ENCODE data around the gene MANSC1.

Gene MANSC1

GRCh38 chr12:12387501-12387900 lies 37.5 kb upstream of the MANSC1 start:
- H3F3A ChIP-seq (ENCODE audit: control insufficient read depth, insufficient read depth), result no peaks in the 10 kb centered on the region
- H3K9me3 ChIP-seq (ENCODE audit: control insufficient read depth, insufficient read depth, low read length), result no peaks in the 10 kb centered on the region
- no peaks in the 10 kb centered on the region for H3K79me2 ChIP-seq (ENCODE audit: control insufficient read depth, low read length)
- TF ChIP-seq EZH2phosphoT487 (IDR thresholded peaks at IDR 0.05; ENCODE audit: borderline replicate concordance, low read length) (no peak), CTCF (IDR thresholded peaks at IDR 0.05; ENCODE audit: low read depth, low read length, poor library complexity, severe bottlenecking) (no peak)
- H3K9me2 ChIP-seq (replicated peaks; ENCODE audit: control insufficient read depth, low read length), result no peaks in the 10 kb centered on the region
- no peaks in the 10 kb centered on the region for H3K27me3 ChIP-seq (ENCODE audit: control insufficient read depth, low read length)
- no peaks in the 10 kb centered on the region for H4K20me1 ChIP-seq (ENCODE audit: control insufficient read depth, insufficient read depth, low read depth, low read length)
- H3K4me3 ChIP-seq (ENCODE audit: low read length), result no peak overlapping the region
- H3K4me1 ChIP-seq (ENCODE audit: control insufficient read depth, low read length), result no peaks in the 10 kb centered on the region
- H3K4me2 ChIP-seq (ENCODE audit: low read length), result no peak overlapping the region
- H3K36me3 ChIP-seq (ENCODE audit: control insufficient read depth, low read length), result 0 out of 2 replicates have a peak, but pooled peaks cover 2% of the 10 kb centered on the region
- no peak overlapping the region for H3K27ac ChIP-seq (ENCODE audit: low read depth, low read length)

GRCh38 chr12:12384571-12385340 lies 34.7 kb upstream of the MANSC1 start:
- no peaks in the 10 kb centered on the region for H4K20me1 ChIP-seq (ENCODE audit: control insufficient read depth, insufficient read depth, low read depth, low read length)
- TF ChIP-seq EZH2phosphoT487 (IDR thresholded peaks at IDR 0.05; ENCODE audit: borderline replicate concordance, low read length), result no peak
- no peak overlapping the region for H3K4me2 ChIP-seq (ENCODE audit: low read length)
- H3K79me2 ChIP-seq (ENCODE audit: control insufficient read depth, low read length), result 0 out of 2 replicates have a peak, but pooled peaks cover 2% of the 10 kb centered on the region
- H3K27me3 ChIP-seq (ENCODE audit: control insufficient read depth, low read length), result no peaks in the 10 kb centered on the region
- 0 out of 2 replicates have a peak, but pooled peaks cover 4% of the 10 kb centered on the region for H3F3A ChIP-seq (ENCODE audit: control insufficient read depth, insufficient read depth)
- peaks cover 2% of the 10 kb centered on the region for H3K4me1 ChIP-seq (ENCODE audit: control insufficient read depth, low read length)
- 0 out of 2 replicates have a peak, but pooled peaks cover 2% of the 10 kb centered on the region for H3K36me3 ChIP-seq (ENCODE audit: control insufficient read depth, low read length)
- H3K9me3 ChIP-seq (ENCODE audit: control insufficient read depth, insufficient read depth, low read length), result no peaks in the 10 kb centered on the region
- no peaks in the 10 kb centered on the region for H3K9me2 ChIP-seq (replicated peaks; ENCODE audit: control insufficient read depth, low read length)
- no peak overlapping the region for H3K4me3 ChIP-seq (ENCODE audit: low read length)
- H3K27ac ChIP-seq (ENCODE audit: low read depth, low read length), result no peak overlapping the region

GRCh38 chr12:12381982-12382381 lies 31.9 kb upstream of the MANSC1 start:
- 0 out of 2 replicates have a peak, but pooled peaks cover 2% of the 10 kb centered on the region for H3K36me3 ChIP-seq (ENCODE audit: control insufficient read depth, low read length)
- no peak overlapping the region for H3K27ac ChIP-seq (ENCODE audit: low read depth, low read length)
- no peak overlapping the region for H3K4me2 ChIP-seq (ENCODE audit: low read length)
- H3F3A ChIP-seq (ENCODE audit: control insufficient read depth, insufficient read depth), result peaks cover 4% of the 10 kb centered on the region; the same call in 1 of the 2 replicates
- H3K9me2 ChIP-seq (replicated peaks; ENCODE audit: control insufficient read depth, low read length), result no peaks in the 10 kb centered on the region
- 0 out of 2 replicates have a peak, but pooled peaks cover 2% of the 10 kb centered on the region for H3K79me2 ChIP-seq (ENCODE audit: control insufficient read depth, low read length)
- TF ChIP-seq EZH2phosphoT487 (IDR thresholded peaks at IDR 0.05; ENCODE audit: borderline replicate concordance, low read length) (no peak), CTCF (IDR thresholded peaks at IDR 0.05; ENCODE audit: low read depth, low read length, poor library complexity, severe bottlenecking) (no peak)
- no peaks in the 10 kb centered on the region for H3K9me3 ChIP-seq (ENCODE audit: control insufficient read depth, insufficient read depth, low read length)
- H3K4me3 ChIP-seq (ENCODE audit: low read length), result no peak overlapping the region
- no peaks in the 10 kb centered on the region for H3K27me3 ChIP-seq (ENCODE audit: control insufficient read depth, low read length)
- H3K4me1 ChIP-seq (ENCODE audit: control insufficient read depth, low read length), result peaks cover 5% of the 10 kb centered on the region
- no peaks in the 10 kb centered on the region for H4K20me1 ChIP-seq (ENCODE audit: control insufficient read depth, insufficient read depth, low read depth, low read length)

Measured in DOHH2 (cell line).